GM12878 (cell line): ENCODE results near the gene ANKRD13C. TPM values are rescaled to one million over a fixed set of nuclear protein-coding genes. Genes with fewer than 3 reads are reported as not detected.
"Not testable (repeated sequence)": the region's sequence is repeated elsewhere in the genome, so short reads cannot be mapped to it uniquely, and the experiment has no call there.

Experiments used
- ATAC-seq: fragments of 200-7000 bp; cut with Tn5 transposase; 3 replicates; pipeline ENCODE4 v1.9.1; 2020; ENCODE audit warnings: mild to moderate bottlenecking, moderate library complexity
- BruUV-seq: library from RNA; stranded (reverse); fragments of 400-500 nt; replicated peaks from 2 replicates; lab custom pipeline; 2021; lab: Mats Ljungman, UMichigan
- CTCF ChIA-PET: fragments of 300-600 bp; sonication (Branson Sonifier 250); formaldehyde crosslinking; extraction: SDS; loops from one replicate; lab custom pipeline; 2021; ENCODE audit warnings: inconsistent platforms; lab: Yijun Ruan, JAX
- POLR2A ChIA-PET: fragments of 350-600 bp; formaldehyde crosslinking; extraction: SDS; loops from one replicate; lab custom pipeline; 2021; ENCODE audit warnings: inconsistent platforms; lab: Charles Lee
- RAD21 ChIA-PET: fragments of 300-600 bp; sonication (Branson Sonifier 250); formaldehyde crosslinking; loops from one replicate; lab custom pipeline; 2023; ENCODE audit warnings: antibody characterized with exemption; ENCODE audit not compliant: unreplicated experiment; lab: Charles Lee
- SMC1A ChIA-PET: fragments of 300-600 bp; sonication (Branson Sonifier 250); formaldehyde crosslinking; loops from one replicate; lab custom pipeline; 2023; ENCODE audit not compliant: unreplicated experiment, uncharacterized antibody; lab: Charles Lee
- DNase-seq: peaks from one replicate; pipeline ENCODE4 v3.0.0-alpha.2; 2011; ENCODE audit warnings: low read depth, low spot score
- FAIRE-seq: peaks from 3 replicates; lab custom pipeline; 2011; peaks lifted over from hg19 to GRCh38; lab: Jason Lieb, UNC
- H2AFZ ChIP-seq: 2 replicates; pipeline ENCODE4 v1.6.0; 2011; ENCODE audit warnings: low read depth, low read length, control low read depth; ENCODE audit not compliant: control insufficient read depth
- H3K27ac ChIP-seq: 2 replicates; pipeline ENCODE4 v1.5.1; 2011; ENCODE audit warnings: control low read depth; ENCODE audit not compliant: control insufficient read depth, insufficient read depth
- H3K27me3 ChIP-seq, 2 experiments: replicated peaks in 1 of 2; 2 replicates each; pipeline versions ENCODE4 v1.6.0 to v1.6.1; 2011; ENCODE audit warnings: low read length in 1 of 2; ENCODE audit not compliant: control insufficient read depth in 2 of 2, insufficient read depth in 2 of 2
- H3K36me3 ChIP-seq, 2 experiments: 2 replicates each; pipeline ENCODE4 v1.5.1; 2011; ENCODE audit warnings: low read length in 1 of 2; ENCODE audit not compliant: control insufficient read depth in 2 of 2, insufficient read depth in 2 of 2
- H3K4me1 ChIP-seq: 2 replicates; pipeline ENCODE4 v1.6.1; 2011; ENCODE audit warnings: mild to moderate bottlenecking, low read length, moderate library complexity, mixed read lengths; ENCODE audit not compliant: control insufficient read depth, insufficient read depth
- H3K4me2 ChIP-seq: 2 replicates; pipeline ENCODE4 v1.6.0; 2011; ENCODE audit warnings: control low read depth; ENCODE audit not compliant: control insufficient read depth, insufficient read depth
- H3K4me3 ChIP-seq: fragments of 200-600 bp; sonication (generic); 2 replicates; pipeline ENCODE4 v1.5.1; 2016
- H3K79me2 ChIP-seq: 2 replicates; pipeline ENCODE4 v1.6.0; 2011; ENCODE audit warnings: low read length; ENCODE audit not compliant: control insufficient read depth, insufficient read depth
- H3K9ac ChIP-seq: 2 replicates; pipeline ENCODE4 v1.8.0; 2011; ENCODE audit warnings: low read length, control low read depth, mixed read lengths; ENCODE audit not compliant: control insufficient read depth, insufficient read depth
- H3K9me3 ChIP-seq: replicated peaks from 3 replicates; pipeline ENCODE4 v1.5.1; 2011; ENCODE audit warnings: mild to moderate bottlenecking, low read length; ENCODE audit not compliant: control insufficient read depth, insufficient read depth
- H4K20me1 ChIP-seq: 2 replicates; pipeline ENCODE4 v1.6.0; 2011; ENCODE audit not compliant: control insufficient read depth, insufficient read depth
- ZBTB40 ChIP-seq: fragments of 450-650 bp; IDR thresholded peaks from 2 replicates; pipeline ENCODE4 v1.6.1; 2016; ENCODE audit warnings: mild to moderate bottlenecking, moderate library complexity, borderline replicate concordance
- WGBS: methylation state at CpG from one replicate; pipeline ENCODE4 v1.1.6; 2016; ENCODE audit warnings: low lambda C conversion rate; ENCODE audit not compliant: insufficient replicate concordance, insufficient coverage; ENCODE audit errors: missing lambda C conversion rate; 5-methylcytosine and 5-hydroxymethylcytosine counted together
- in situ Hi-C: fragments of 300-500 bp; cut with MboI; formaldehyde crosslinking; loops from 9 replicates; pipeline ENCODE4 v1.14.3; 2018; ENCODE audit warnings: mixed read lengths
- intact Hi-C: fragments of 100-400 bp; cut with micrococcal nuclease; formaldehyde crosslinking; loops from one replicate; pipeline ENCODE4 v1.14.2; 2022; ENCODE audit not compliant: unreplicated experiment
- polyA plus RNA-seq, 11 experiments: library from polyadenylated mRNA; depleted of rRNA in 4 of 11; unstranded in 6 of 11; stranded (reverse) in 5 of 11; fragments of >200 nt; fragmentation: Nextera tagmentation in 4 of 11; fragmentation: Illumina TruSeq in 1 of 11; extraction: Ambion mirVana in 4 of 11; extraction: Trizol in 1 of 11; gene quantifications; 1 replicate in 1 of 11; 2 replicates in 10 of 11; pipeline versions ENCODE4 v1.2.1 to v1.2.3, GENCODE V29; 2011 to 2016; ENCODE audit warnings: inconsistent platforms in 2 of 11, missing spikeins in 2 of 11, low read depth in 1 of 11
- total RNA-seq, 4 experiments: library from RNA; depleted of rRNA in 3 of 4; stranded (reverse); fragments of >200 nt in 3 of 4; fragmentation: Illumina TruSeq in 1 of 4; extraction: Trizol in 1 of 4; gene quantifications; 2 replicates each; pipeline versions ENCODE4 v1.2.1 to v1.2.3, GENCODE V29; 2013 to 2021

The ANKRD13C gene
- total and polyA plus RNA-seq, 10 of the 15 experiments (the other 5 are each of a cell fraction or from before 2014, with no cell fraction given), result 3.7 to 24.4 (median 14.1) TPM

- TF ChIP-seq ZBTB40, result no peak
Observed at GRCh38 chr1:70353044-70353443, 1.5 kb downstream of the ANKRD13C start (continued).

- DNase-seq, H3K9ac ChIP-seq, FAIRE-seq, in situ Hi-C loops, H3K36me3 ChIP-seq, H3K4me1 ChIP-seq, H2AFZ ChIP-seq, ATAC-seq, H3K27ac ChIP-seq, H3K4me3 ChIP-seq, H3K27me3 ChIP-seq, H4K20me1 ChIP-seq, H3K9me3 ChIP-seq, BruUV-seq: not testable (repeated sequence)
- ChIA-PET POLR2A (interaction anchor here (1.3 kb wide), 1 partner anchor 710 kb away, joined by 3 read pairs; no protein-coding TSS in a partner anchor), RAD21 (interaction anchor here (1.0 to 1.3 kb wide), 2 partner anchors 60 to 61 kb away, joined by 3 to 5 read pairs; partner anchors contain the start of gene CTH), CTCF (interaction anchor here (1.7 kb wide), 1 partner anchor 48 kb away, joined by 6 read pairs; no protein-coding TSS in a partner anchor), SMC1A (interaction anchor here (0.6 to 3.2 kb wide), 5 partner anchors 9 to 107 kb away, joined by 3 to 11 read pairs (median 3); no protein-coding TSS in a partner anchor)
- Histone ChIP-seq H3K4me2 (peak overlapping the region; percentile 9), H3K79me2 (peaks cover 79% of the 10 kb centered on the region)
- intact Hi-C loops, result loop anchor here (5.0 kb wide), 2 partner anchors 127 to 142 kb away; partner anchors contain the start of genes LRRC40 and SRSF11
- 90% methylated on average over 4 of the region's 4 CpGs for WGBS
Observed at GRCh38 chr1:70349799-70350198, 4.7 kb downstream of the ANKRD13C start.
